A549 (cell line): ENCODE results near the gene SLC7A4. TPM values are rescaled to one million over a fixed set of nuclear protein-coding genes. Genes with fewer than 3 reads are reported as not detected.
"Not testable (repeated sequence)": the region's sequence is repeated elsewhere in the genome, so short reads cannot be mapped to it uniquely, and the experiment has no call there.

Experiments used
- ATAC-seq, 2 experiments: fragments of 200-7000 bp in 1 of 2; fragments of >200 bp in 1 of 2; cut with Nextera tagmentation in 1 of 2; cut with Tn5 transposase in 1 of 2; 3 replicates each; pipeline versions ENCODE4 v1.8.0 to v1.9.1; 2018 to 2020; ENCODE audit warnings: mild to moderate bottlenecking in 1 of 2, moderate library complexity in 1 of 2
- CTCF ChIA-PET: fragments of 300-600 bp; sonication (Branson Sonifier 250); formaldehyde crosslinking; extraction: SDS; loops from one replicate; lab custom pipeline; 2021; ENCODE audit warnings: antibody characterized with exemption, inconsistent platforms; lab: Yijun Ruan, JAX
- POLR2A ChIA-PET: fragments of 350-600 bp; formaldehyde crosslinking; extraction: SDS; loops from one replicate; lab custom pipeline; 2021; ENCODE audit warnings: antibody characterized with exemption, inconsistent platforms; lab: Yijun Ruan, JAX
- DNase-seq, 2 experiments: peaks; one replicate each; pipeline versions ENCODE4 v3.0.0 to v3.0.0-alpha.2; 2011 to 2016; ENCODE audit warnings: low read depth in 1 of 2, low spot score in 1 of 2
- FAIRE-seq: peaks from 2 replicates; lab custom pipeline; 2011; peaks lifted over from hg19 to GRCh38; lab: Jason Lieb, UNC
- H3K27ac ChIP-seq, 2 experiments: fragments of >200 bp; sonication (Bioruptor Twin); formaldehyde crosslinking; 3 replicates each; pipeline ENCODE4 v1.5.1; 2016 to 2017
- H3K4me1 ChIP-seq: fragments of >200 bp; sonication (Bioruptor Twin); formaldehyde crosslinking; 3 replicates; pipeline ENCODE4 v1.6.1; 2016
- H3K4me2 ChIP-seq: fragments of >200 bp; sonication (Bioruptor Twin); formaldehyde crosslinking; 3 replicates; pipeline ENCODE4 v1.6.1; 2016
- H3K4me3 ChIP-seq: fragments of >200 bp; sonication (Bioruptor Twin); formaldehyde crosslinking; 3 replicates; pipeline ENCODE4 v1.5.1; 2016
- H3K9me3 ChIP-seq: fragments of >200 bp; sonication (Bioruptor Twin); formaldehyde crosslinking; 3 replicates; pipeline ENCODE4 v1.6.1; 2016
- BCL3 ChIP-seq: fragments of >200 bp; sonication (Bioruptor Twin); formaldehyde crosslinking; IDR thresholded peaks from 3 replicates; pipeline ENCODE4 v1.6.1; 2016
- CBX2 ChIP-seq: fragments of 200-600 bp; sonication (generic); IDR thresholded peaks from 2 replicates; pipeline ENCODE4 v1.6.1; 2016; ENCODE audit warnings: low read depth, mild to moderate bottlenecking, borderline replicate concordance
- CEBPB ChIP-seq, 2 experiments: fragments of >200 bp in 1 of 2; sonication (Bioruptor Twin) in 1 of 2; formaldehyde crosslinking in 1 of 2; IDR thresholded peaks; 2 replicates each; pipeline ENCODE4 v1.6.1; 2012 to 2016
- EHF ChIP-seq: fragments of 250-450 bp; sonication (Bioruptor Pico); IDR thresholded peaks from 2 replicates; pipeline ENCODE4 v1.5.0; 2020; ENCODE audit warnings: mild to moderate bottlenecking
- EP300 ChIP-seq, 2 experiments: fragments of >200 bp; sonication (Bioruptor Twin); formaldehyde crosslinking; IDR thresholded peaks; 2 replicates in 1 of 2; 3 replicates in 1 of 2; pipeline ENCODE4 v1.6.1; 2016 to 2017
- ESRRA ChIP-seq: fragments of 150-350 bp; IDR thresholded peaks from 2 replicates; pipeline ENCODE4 v1.6.1; 2014; ENCODE audit warnings: mild to moderate bottlenecking, low read length, borderline replicate concordance
- HMGXB4 ChIP-seq: fragments of 250-450 bp; sonication (Bioruptor Pico); IDR thresholded peaks from 2 replicates; pipeline ENCODE4 v1.5.0; 2021; ENCODE audit warnings: mild to moderate bottlenecking, moderate library complexity, borderline replicate concordance
- HOXA7 ChIP-seq: fragments of 250-450 bp; sonication (Bioruptor Pico); IDR thresholded peaks from 2 replicates; pipeline ENCODE4 v1.5.0; 2020; ENCODE audit warnings: mild to moderate bottlenecking, moderate library complexity
- MAFK ChIP-seq: fragments of 450-650 bp; IDR thresholded peaks from 2 replicates; pipeline ENCODE4 v1.6.1; 2014; ENCODE audit not compliant: partially characterized antibody
- NFE2L2 ChIP-seq: fragments of 150-350 bp; conservative IDR thresholded peaks from 2 replicates; pipeline ENCODE4 v1.6.1; 2014; ENCODE audit warnings: low read length
- NPAS2 ChIP-seq: fragments of 250-450 bp; sonication (Bioruptor Pico); IDR thresholded peaks from 2 replicates; pipeline ENCODE4 v1.8.0; 2022; ENCODE audit warnings: mild to moderate bottlenecking, moderate library complexity, borderline replicate concordance
- NR3C1 ChIP-seq: fragments of >200 bp; sonication (Bioruptor Twin); formaldehyde crosslinking; IDR thresholded peaks from 3 replicates; pipeline ENCODE4 v1.6.1; 2017
- RCOR1 ChIP-seq: fragments of 150-350 bp; IDR thresholded peaks from 2 replicates; pipeline ENCODE4 v1.6.1; 2014; ENCODE audit warnings: antibody characterized with exemption, low read length, low read depth
- RNF2 ChIP-seq: fragments of 200-600 bp; sonication (generic); IDR thresholded peaks from 2 replicates; pipeline ENCODE4 v1.6.1; 2016; ENCODE audit warnings: low read depth, mild to moderate bottlenecking, antibody characterized with exemption, moderate library complexity, borderline replicate concordance
- SREBF2 ChIP-seq: fragments of 450-650 bp; IDR thresholded peaks from 2 replicates; pipeline ENCODE4 v1.6.1; 2014; ENCODE audit warnings: mild to moderate bottlenecking, moderate library complexity
- ZFP36 ChIP-seq: fragments of 450-650 bp; IDR thresholded peaks from 2 replicates; pipeline ENCODE4 v1.6.1; 2014; ENCODE audit warnings: borderline replicate concordance; ENCODE audit not compliant: partially characterized antibody
- WGBS: methylation state at CpG from one replicate; pipeline ENCODE4 v1.1.6; 2017; ENCODE audit errors: missing lambda C conversion rate; 5-methylcytosine and 5-hydroxymethylcytosine counted together
- polyA plus RNA-seq, 4 experiments: library from polyadenylated mRNA; depleted of rRNA in 3 of 4; stranded (reverse); fragments of >200 nt; fragmentation: RNase III in 1 of 4; extraction: RNeasy Plus Mini Kit Qiagen cat#74134 plus additional on column Dnase treatment in 1 of 4; gene quantifications; 2 replicates in 3 of 4; 3 replicates in 1 of 4; pipeline ENCODE4 v1.2.3, GENCODE V29; 2011 to 2017
- TF ChIP-seq, protein P1 (sequence below): IDR thresholded peaks from 2 replicates; pipeline ENCODE4 v1.6.1; 2012
- TF ChIP-seq, protein P2 (sequence below): fragments of 250-450 bp; sonication (Bioruptor Pico); IDR thresholded peaks from 2 replicates; pipeline ENCODE4 v1.5.0; 2020; ENCODE audit warnings: low read depth, mild to moderate bottlenecking, moderate library complexity
- TF ChIP-seq, protein P3 (sequence below): fragments of 150-350 bp; IDR thresholded peaks from 2 replicates; pipeline ENCODE4 v1.6.1; 2014; ENCODE audit warnings: low read depth, mild to moderate bottlenecking, low read length

Gene SLC7A4
- polyA plus RNA-seq, 2 of the 4 experiments (the other 2 are of a cell fraction): not detected

DNA sequence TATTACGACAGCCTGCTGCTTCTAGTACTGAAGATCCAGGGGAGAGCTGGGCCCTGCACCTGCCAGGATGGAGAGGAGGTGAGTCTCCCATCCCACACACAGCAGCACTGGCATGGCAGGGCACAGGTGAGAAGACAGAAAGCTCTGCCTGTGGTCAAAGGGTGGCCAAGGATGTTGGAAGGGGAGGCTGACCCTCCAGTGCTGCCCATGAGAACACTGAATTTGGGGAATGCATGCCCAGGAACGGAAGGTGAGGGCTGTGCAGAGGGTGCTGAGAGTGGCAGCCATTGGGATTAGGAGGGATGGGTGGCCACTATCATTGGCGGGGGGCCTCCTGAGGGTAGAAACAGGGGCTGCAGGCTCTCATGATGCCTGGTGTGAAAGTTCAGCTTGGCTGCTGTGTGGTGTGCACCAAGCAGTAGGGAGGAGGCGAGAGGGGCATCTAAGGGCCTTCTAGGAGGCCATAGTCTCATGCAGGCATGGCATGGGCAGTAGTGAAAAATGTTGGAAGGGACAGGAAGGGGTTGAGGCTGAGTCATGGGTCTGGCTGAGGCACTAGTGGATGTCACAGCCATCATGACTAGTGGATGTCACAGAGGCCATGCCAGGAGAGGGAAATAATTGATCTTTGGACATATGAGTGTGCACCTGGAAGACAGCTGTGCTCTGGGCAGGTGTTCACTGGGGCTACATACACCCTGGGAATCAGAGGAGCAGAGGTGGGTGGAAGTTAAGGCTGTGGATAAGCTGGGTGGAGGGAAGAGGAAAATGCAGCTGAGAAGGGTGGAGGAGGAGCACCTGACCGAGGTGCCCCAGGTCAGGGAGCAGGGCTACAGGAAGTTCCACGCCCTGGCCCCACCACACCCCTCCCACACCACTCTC lies 10.9 kb upstream of the SLC7A4 start:
- ATAC-seq: no peak
- H3K4me2 ChIP-seq: no peak overlapping the region
- DNase-seq: no peak
- H3K27ac ChIP-seq: peak overlapping the region in 1 of 2 experiments; percentile 80; a peak in 3 of 6 replicates
- TF ChIP-seq EP300 (IDR thresholded peaks at IDR 0.05) (no peak), NFE2L2 (no peak), RNF2 (no peak), BCL3 (no peak), SREBF2 (no peak)
- H3K4me3 ChIP-seq: no peak overlapping the region
- peaks cover 16% of the 10 kb centered on the region for H3K4me1 ChIP-seq
- no peak for FAIRE-seq
- POLR2A ChIA-PET: no interaction called here
- CTCF ChIA-PET: interaction anchor here (1.6 kb wide), 1 partner anchor 59 kb away, joined by 5 read pairs; no protein-coding TSS in a partner anchor
- no peaks in the 10 kb centered on the region for H3K9me3 ChIP-seq
- WGBS: 67% methylated on average over 4 of the region's 6 CpGs

- TF ChIP-seq, protein P1, sequence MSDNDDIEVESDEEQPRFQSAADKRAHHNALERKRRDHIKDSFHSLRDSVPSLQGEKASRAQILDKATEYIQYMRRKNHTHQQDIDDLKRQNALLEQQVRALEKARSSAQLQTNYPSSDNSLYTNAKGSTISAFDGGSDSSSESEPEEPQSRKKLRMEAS: no peak
- no peak for TF ChIP-seq CEBPB (IDR thresholded peaks at IDR 0.05)
- ATAC-seq: no peak
- POLR2A ChIA-PET: no interaction called here
- Histone ChIP-seq H3K27ac (peak overlapping the region in 1 of 2 experiments; percentile 23; a peak in 3 of 6 replicates), H3K9me3 (no peaks in the 10 kb centered on the region), H3K4me1 (peaks cover 29% of the 10 kb centered on the region), H3K4me3 (no peak overlapping the region), H3K4me2 (no peak overlapping the region)
- FAIRE-seq: no peak
- CTCF ChIA-PET: interaction anchor here (1.1 kb wide), 1 partner anchor 61 kb away, joined by 3 read pairs; no protein-coding TSS in a partner anchor
- DNase-seq: no peak
- 60% methylated on average over 3 of the region's 4 CpGs for WGBS
These were observed 9.6 kb upstream of the SLC7A4 start for GRCh38 chr22:21041937-21042336.

- POLR2A ChIA-PET: not testable (repeated sequence)
- CTCF ChIA-PET: interaction anchor here (1.5 to 1.8 kb wide), 2 partner anchors 63 to 154 kb away, joined by 5 read pairs; no protein-coding TSS in a partner anchor
- 62% methylated on average over 5 of the region's 5 CpGs for WGBS
These were observed 6.8 kb upstream of the SLC7A4 start for GRCh38 chr22:21039158-21039557.

GRCh38 chr22:21038405-21038804 lies 6.0 kb upstream of the SLC7A4 start:
- ChIA-PET CTCF (interaction anchor here (0.6 to 1.8 kb wide), 5 partner anchors 9 to 153 kb away, joined by 3 to 7 read pairs (median 5); no protein-coding TSS in a partner anchor), POLR2A (interaction anchor here (1.1 kb wide), 1 partner anchor 56 kb away, joined by 6 read pairs; the partner anchor contains the start of gene LZTR1)
- no peaks in the 10 kb centered on the region for H3K9me3 ChIP-seq
- H3K4me2 ChIP-seq: peak overlapping the region; percentile 47; the same call in 2 of the 3 replicates
- H3K4me3 ChIP-seq: no peak overlapping the region
- no peak for FAIRE-seq
- WGBS: 46% methylated on average over 2 of the region's 2 CpGs
- DNase-seq: no peak
- peaks cover 18% of the 10 kb centered on the region for H3K4me1 ChIP-seq
- peak overlapping the region; percentile 72 to 76; a peak in 5 of 6 replicates for H3K27ac ChIP-seq
- no peak for ATAC-seq
- TF ChIP-seq RCOR1: no peak
- no peak for TF ChIP-seq ESRRA
- no peak for TF ChIP-seq NPAS2
- no peak for TF ChIP-seq ZFP36
- TF ChIP-seq HMGXB4 (CRISPR knock-in tag): no peak
- no peak for TF ChIP-seq NR3C1
- TF ChIP-seq HOXA7 (CRISPR knock-in tag): no peak
- TF ChIP-seq, protein P2, sequence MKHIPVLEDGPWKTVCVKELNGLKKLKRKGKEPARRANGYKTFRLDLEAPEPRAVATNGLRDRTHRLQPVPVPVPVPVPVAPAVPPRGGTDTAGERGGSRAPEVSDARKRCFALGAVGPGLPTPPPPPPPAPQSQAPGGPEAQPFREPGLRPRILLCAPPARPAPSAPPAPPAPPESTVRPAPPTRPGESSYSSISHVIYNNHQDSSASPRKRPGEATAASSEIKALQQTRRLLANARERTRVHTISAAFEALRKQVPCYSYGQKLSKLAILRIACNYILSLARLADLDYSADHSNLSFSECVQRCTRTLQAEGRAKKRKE: no peak
- TF ChIP-seq, protein P3, sequence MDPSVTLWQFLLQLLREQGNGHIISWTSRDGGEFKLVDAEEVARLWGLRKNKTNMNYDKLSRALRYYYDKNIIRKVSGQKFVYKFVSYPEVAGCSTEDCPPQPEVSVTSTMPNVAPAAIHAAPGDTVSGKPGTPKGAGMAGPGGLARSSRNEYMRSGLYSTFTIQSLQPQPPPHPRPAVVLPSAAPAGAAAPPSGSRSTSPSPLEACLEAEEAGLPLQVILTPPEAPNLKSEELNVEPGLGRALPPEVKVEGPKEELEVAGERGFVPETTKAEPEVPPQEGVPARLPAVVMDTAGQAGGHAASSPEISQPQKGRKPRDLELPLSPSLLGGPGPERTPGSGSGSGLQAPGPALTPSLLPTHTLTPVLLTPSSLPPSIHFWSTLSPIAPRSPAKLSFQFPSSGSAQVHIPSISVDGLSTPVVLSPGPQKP: no peak
- no peak for TF ChIP-seq MAFK
- TF ChIP-seq CBX2: no peak
- TF ChIP-seq EHF (CRISPR knock-in tag): no peak

More at GRCh38 chr22:21039158-21039557, 6.8 kb upstream of the SLC7A4 start:
- not testable (repeated sequence) for ATAC-seq, DNase-seq, FAIRE-seq, H3K4me3 ChIP-seq, H3K9me3 ChIP-seq, H3K4me2 ChIP-seq
- Histone ChIP-seq H3K27ac (peak overlapping the region in 1 of 2 experiments; percentile 72; a peak in 2 of 6 replicates), H3K4me1 (peaks cover 21% of the 10 kb centered on the region)
